HG02885 (cell line): ENCODE measurements around the gene PGM2.
A peak's percentile ranks its signal among the peaks of the same experiment; 100 is the strongest.

Experiments
- ATAC-seq: cut with Tn5 transposase; IDR thresholded peaks from one replicate; pipeline ENCODE4 v1.9.1; 2021; ENCODE audit warnings: mild to moderate bottlenecking; ENCODE audit not compliant: unreplicated experiment, poor library complexity

PGM2 gene

GRCh38 chr4:37858112-37858511 is 31.6 kb downstream of the PGM2 start:
- no peak for ATAC-seq

- no peak for ATAC-seq
Observed at GRCh38 chr4:37858872-37859271, 32.4 kb downstream of the PGM2 start.

- no peak for ATAC-seq
Observed at GRCh38 chr4:37860266-37860665, 33.8 kb downstream of the PGM2 start.

GRCh38 chr4:37862961-37863360 is 36.5 kb downstream of the PGM2 start:
- no peak for ATAC-seq

- no peak for ATAC-seq
Observed at GRCh38 chr4:37864786-37865185, 38.3 kb downstream of the PGM2 start.

- no peak for ATAC-seq
Observed at GRCh38 chr4:37865450-37865849, 39.0 kb downstream of the PGM2 start.

- ATAC-seq = no peak
Observed at GRCh38 chr4:37867102-37867501, 40.6 kb downstream of the PGM2 start.

GRCh38 chr4:37868238-37868637 is 41.8 kb downstream of the PGM2 start:
- ATAC-seq = no peak

- ATAC-seq = no peak
Observed at GRCh38 chr4:37872310-37872988, 46.0 kb downstream of the PGM2 start.

- no peak for ATAC-seq
Observed at GRCh38 chr4:37873386-37873785, 46.9 kb downstream of the PGM2 start.

- no peak for ATAC-seq
Observed at GRCh38 chr4:37876156-37876555, 49.7 kb downstream of the PGM2 start.

GRCh38 chr4:37879365-37879764 is 52.9 kb downstream of the PGM2 start:
- no peak for ATAC-seq

- no peak for ATAC-seq
Observed at GRCh38 chr4:37881811-37882210, 55.3 kb downstream of the PGM2 start.

GRCh38 chr4:37882665-37883296 is 56.3 kb downstream of the PGM2 start:
- ATAC-seq = no peak

GRCh38 chr4:37884855-37885487 is 58.5 kb downstream of the PGM2 start:
- no peak for ATAC-seq

- ATAC-seq = no peak
Observed at GRCh38 chr4:37885496-37885895, 59.0 kb downstream of the PGM2 start.

- ATAC-seq = no peak
Observed at GRCh38 chr4:37889849-37890800, 63.6 kb downstream of the PGM2 start.

- ATAC-seq = peak; percentile 32
Observed at GRCh38 chr4:37890801-37891259, 64.3 kb downstream of the PGM2 start, which contains the start of gene TBC1D1. TSS of gene TBC1D1 (plus strand) at chr4:37891084. CDS start at chr4:37902096, 11,012 bp downstream.

- peak; percentile 56 for ATAC-seq
Observed at GRCh38 chr4:37891260-37892159, 65.0 kb downstream of the PGM2 start.
